H1 (cell line): ENCODE data around the gene SLC17A6. TPM values are rescaled to one million over a fixed set of nuclear protein-coding genes. Genes with fewer than 3 reads are reported as not detected.

Experiments used
- CTCF ChIA-PET: fragments of 300-600 bp; sonication (Branson Sonifier 250); formaldehyde crosslinking; loops from one replicate; lab custom pipeline; 2021; ENCODE audit not compliant: partially characterized antibody; lab: Charles Lee
- POLR2A ChIA-PET: fragments of 300-600 bp; sonication (Branson Sonifier 250); formaldehyde crosslinking; loops from one replicate; lab custom pipeline; 2021; ENCODE audit warnings: inconsistent platforms; ENCODE audit not compliant: partially characterized antibody; lab: Charles Lee
- DNase-seq, 2 experiments: peaks; one replicate each; pipeline versions ENCODE4 v3.0.0 to v3.0.0-alpha.2; 2010 to 2022; ENCODE audit warnings: low spot score in 2 of 2, low read depth in 1 of 2, mixed read lengths in 1 of 2
- FAIRE-seq: peaks from 2 replicates; lab custom pipeline; 2011; peaks lifted over from hg19 to GRCh38; lab: Jason Lieb, UNC
- H2AFZ ChIP-seq: 2 replicates; pipeline ENCODE4 v1.8.1; 2012; ENCODE audit warnings: low read length, inconsistent platforms
- H2AK5ac ChIP-seq: 2 replicates; pipeline ENCODE4 v1.6.1; 2013; ENCODE audit warnings: low read depth, low read length
- H2BK120ac ChIP-seq: replicated peaks from 2 replicates; pipeline ENCODE3; 2013; ENCODE audit warnings: low read depth, low read length, inconsistent platforms
- H2BK12ac ChIP-seq: 2 replicates; pipeline ENCODE4 v1.6.1; 2013; ENCODE audit warnings: low read depth, low read length
- H2BK15ac ChIP-seq: 2 replicates; pipeline ENCODE4 v1.6.1; 2013; ENCODE audit warnings: low read length
- H2BK20ac ChIP-seq: 2 replicates; pipeline ENCODE4 v1.6.1; 2013; ENCODE audit warnings: low read length
- H2BK5ac ChIP-seq: 2 replicates; pipeline ENCODE4 v1.6.1; 2013; ENCODE audit warnings: low read depth, low read length
- H3K14ac ChIP-seq: 2 replicates; pipeline ENCODE4 v1.6.1; 2013; ENCODE audit warnings: inconsistent platforms; ENCODE audit not compliant: insufficient read length
- H3K18ac ChIP-seq: 2 replicates; pipeline ENCODE4 v1.6.1; 2013; ENCODE audit warnings: low read length; ENCODE audit errors: extremely low read depth
- H3K23ac ChIP-seq: 2 replicates; pipeline ENCODE4 v1.6.1; 2013; ENCODE audit warnings: inconsistent platforms; ENCODE audit not compliant: insufficient read length
- H3K23me2 ChIP-seq: 2 replicates; pipeline ENCODE4 v1.6.1; 2013; ENCODE audit warnings: low read depth, low read length
- H3K27ac ChIP-seq: 2 replicates; pipeline ENCODE4 v1.6.1; 2011; ENCODE audit warnings: low read depth, low read length, inconsistent platforms
- H3K27me3 ChIP-seq, 4 experiments: replicated peaks in 1 of 4; 1 replicate in 1 of 4; 2 replicates in 3 of 4; pipeline versions ENCODE4 v1.6.1 to v1.8.1; 2011 to 2013; ENCODE audit warnings: low read length in 3 of 4, mild to moderate bottlenecking in 3 of 4, inconsistent platforms in 2 of 4, mixed read lengths in 2 of 4, moderate library complexity in 1 of 4; ENCODE audit not compliant: control insufficient read depth in 3 of 4, insufficient read depth in 3 of 4; ENCODE audit errors: extremely low read depth in 1 of 4
- H3K36me3 ChIP-seq, 4 experiments: 2 replicates each; pipeline versions ENCODE4 v1.6.1 to v1.8.1; 2011 to 2013; ENCODE audit warnings: mild to moderate bottlenecking in 4 of 4, low read length in 3 of 4, moderate library complexity in 2 of 4, control low read depth in 1 of 4, inconsistent platforms in 1 of 4; ENCODE audit not compliant: insufficient read depth in 4 of 4, control insufficient read depth in 2 of 4
- H3K4ac ChIP-seq: replicated peaks from 2 replicates; pipeline ENCODE3; 2013; ENCODE audit warnings: low read length, low read depth, mixed read lengths, inconsistent platforms; ENCODE audit not compliant: insufficient read length
- H3K4me1 ChIP-seq, 4 experiments: replicated peaks in 1 of 4; 1 replicate in 1 of 4; 2 replicates in 3 of 4; pipeline versions ENCODE4 v1.6.1 to v1.8.1; 2011 to 2013; ENCODE audit warnings: low read length in 3 of 4, inconsistent platforms in 2 of 4, mixed read lengths in 1 of 4; ENCODE audit not compliant: insufficient read depth in 4 of 4, control insufficient read depth in 3 of 4
- H3K4me2 ChIP-seq, 2 experiments: 2 replicates each; pipeline versions ENCODE4 v1.6.1 to v1.8.1; 2011 to 2013; ENCODE audit warnings: low read depth in 2 of 2, low read length in 2 of 2, control low read depth in 1 of 2, inconsistent platforms in 1 of 2, mild to moderate bottlenecking in 1 of 2; ENCODE audit not compliant: insufficient read depth in 1 of 2
- H3K4me3 ChIP-seq, 4 experiments: fragments of 200-600, 300-600 bp in 1 of 4; sonication (generic), shearing (Covaris generic), sonication (Bioruptor Twin) in 1 of 4; 2 replicates each; pipeline versions ENCODE4 v1.5.1 to v1.8.1; 2011 to 2016; ENCODE audit warnings: low read length in 4 of 4, low read depth in 3 of 4, control low read depth in 2 of 4, inconsistent platforms in 2 of 4, mild to moderate bottlenecking in 2 of 4, mixed read lengths in 1 of 4, moderate library complexity in 1 of 4; ENCODE audit not compliant: insufficient read depth in 2 of 4; ENCODE audit errors: extremely low read depth in 1 of 4
- H3K56ac ChIP-seq: replicated peaks from 2 replicates; pipeline ENCODE3; 2013; ENCODE audit warnings: low read depth, mild to moderate bottlenecking, mixed read lengths, low read length, inconsistent platforms; ENCODE audit not compliant: insufficient read length
- H3K79me1 ChIP-seq: 2 replicates; pipeline ENCODE4 v1.6.1; 2013; ENCODE audit warnings: low read depth, low read length, control low read depth
- H3K79me2 ChIP-seq, 2 experiments: 2 replicates each; pipeline versions ENCODE4 v1.6.1 to v1.8.1; 2012 to 2013; ENCODE audit warnings: low read length in 2 of 2, mild to moderate bottlenecking in 2 of 2, inconsistent platforms in 1 of 2; ENCODE audit not compliant: insufficient read depth in 2 of 2, control insufficient read depth in 1 of 2
- H3K9ac ChIP-seq, 4 experiments: replicated peaks in 1 of 4; 1 replicate in 1 of 4; 2 replicates in 3 of 4; pipeline versions ENCODE4 v1.6.1 to v1.8.1; 2011 to 2013; ENCODE audit warnings: low read depth in 3 of 4, low read length in 3 of 4, control low read depth in 2 of 4, mild to moderate bottlenecking in 2 of 4, moderate library complexity in 2 of 4, inconsistent platforms in 1 of 4; ENCODE audit errors: extremely low read depth in 1 of 4
- H3K9me3 ChIP-seq, 2 experiments: 2 replicates each; pipeline versions ENCODE4 v1.6.1 to v1.8.1; 2012 to 2013; ENCODE audit warnings: mild to moderate bottlenecking in 2 of 2, moderate library complexity in 2 of 2, control low read depth in 1 of 2, inconsistent platforms in 1 of 2, low read depth in 1 of 2, low read length in 1 of 2, mixed read lengths in 1 of 2; ENCODE audit not compliant: insufficient read depth in 2 of 2
- H4K20me1 ChIP-seq, 2 experiments: replicated peaks in 1 of 2; 2 replicates each; pipeline versions ENCODE3 to v1.8.1; 2011 to 2013; ENCODE audit warnings: inconsistent platforms in 2 of 2, low read length in 2 of 2, mild to moderate bottlenecking in 1 of 2; ENCODE audit not compliant: insufficient read depth in 2 of 2, control insufficient read depth in 1 of 2
- H4K5ac ChIP-seq: 2 replicates; pipeline ENCODE4 v1.6.1; 2013; ENCODE audit warnings: low read length, low read depth, mixed read lengths, inconsistent platforms; ENCODE audit not compliant: insufficient read length
- H4K8ac ChIP-seq: 2 replicates; pipeline ENCODE4 v1.8.0; 2013; ENCODE audit warnings: mild to moderate bottlenecking, moderate library complexity, low read length, inconsistent platforms; ENCODE audit not compliant: insufficient read depth; ENCODE audit errors: extremely low read depth
- H4K91ac ChIP-seq: replicated peaks from 2 replicates; pipeline ENCODE3; 2013; ENCODE audit warnings: low read length, mixed read lengths, inconsistent platforms; ENCODE audit not compliant: insufficient read length
- CEBPB ChIP-seq: IDR thresholded peaks from 2 replicates; pipeline ENCODE4 v1.6.1; 2012; ENCODE audit warnings: low read depth, low read length
- CREB1 ChIP-seq: IDR thresholded peaks from 2 replicates; pipeline ENCODE4 v1.6.1; 2012; ENCODE audit warnings: inconsistent platforms
- polyA plus RNA-seq, 7 experiments: library from polyadenylated mRNA; depleted of rRNA in 3 of 7; stranded (reverse) in 5 of 7; unstranded in 2 of 7; fragments of >200 nt in 5 of 7; fragments of 200-250 nt in 2 of 7; gene quantifications; 1 replicate in 5 of 7; 2 replicates in 1 of 7; 4 replicates in 1 of 7; pipeline versions ENCODE4 v1.2.1 to v1.2.3, GENCODE V29; 2011 to 2013; ENCODE audit warnings: missing spikeins in 2 of 7, mixed read lengths in 2 of 7
- total RNA-seq: library from RNA; stranded (reverse); fragmentation: NEBNext Ultra II Directional; extraction: Animal tissue kit (Norgen Biotek cat#: 25700); gene quantifications from 2 replicates; pipeline ENCODE4 v1.2.1, GENCODE V29; 2021
- TF ChIP-seq, protein P1 (sequence below): IDR thresholded peaks from 2 replicates; pipeline ENCODE4 v1.6.1; 2011; ENCODE audit warnings: low read depth, mild to moderate bottlenecking, low read length; ENCODE audit not compliant: insufficient read depth

SLC17A6 gene
- total and polyA plus RNA-seq, 2 of the 8 experiments (the other 6 are each of a cell fraction or from before 2014, with no cell fraction given) = 0.24 to 1.6 TPM

- H2BK15ac ChIP-seq = no peak overlapping the region
- 0 out of 2 replicates have a peak overlapping the region, but pooled peaks have one; percentile 52 for H3K18ac ChIP-seq
- no peak overlapping the region for H2BK12ac ChIP-seq
- no peak overlapping the region for H3K9ac ChIP-seq
- H3K23ac ChIP-seq = no peak overlapping the region
- H2BK5ac ChIP-seq = no peak overlapping the region
- peak overlapping the region; percentile 94; the same call in 1 of the 2 replicates for H2AFZ ChIP-seq
- H3K36me3 ChIP-seq = no peaks in the 10 kb centered on the region
- CTCF ChIA-PET = no interaction called here
- H3K27ac ChIP-seq = no peak overlapping the region
- H4K91ac ChIP-seq = no peak overlapping the region
- no peak overlapping the region for H4K5ac ChIP-seq
- H2BK20ac ChIP-seq = no peak overlapping the region
- no peak overlapping the region for H3K56ac ChIP-seq
- POLR2A ChIA-PET = interaction anchor here (0.7 kb wide), 1 partner anchor 124 kb away, joined by 3 read pairs; no protein-coding TSS in a partner anchor
- no peak overlapping the region for H2AK5ac ChIP-seq
- no peak overlapping the region for H3K14ac ChIP-seq
- no peak overlapping the region for H4K8ac ChIP-seq
- no peak overlapping the region for H3K4me3 ChIP-seq
- peaks cover 15% of the 10 kb centered on the region for H3K23me2 ChIP-seq
- H3K79me2 ChIP-seq = no peaks in the 10 kb centered on the region
- H3K4me2 ChIP-seq = no peak overlapping the region
- peak; percentile 95 for TF ChIP-seq CEBPB
- TF ChIP-seq CREB1 = no peak
- TF ChIP-seq, protein P1, sequence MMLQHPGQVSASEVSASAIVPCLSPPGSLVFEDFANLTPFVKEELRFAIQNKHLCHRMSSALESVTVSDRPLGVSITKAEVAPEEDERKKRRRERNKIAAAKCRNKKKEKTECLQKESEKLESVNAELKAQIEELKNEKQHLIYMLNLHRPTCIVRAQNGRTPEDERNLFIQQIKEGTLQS = 0 out of 2 replicates have a peak, but pooled peaks have one; percentile 53
- no peaks in the 10 kb centered on the region for H4K20me1 ChIP-seq
- no peaks in the 10 kb centered on the region for H3K9me3 ChIP-seq
- no peaks in the 10 kb centered on the region for H3K79me1 ChIP-seq
- no peak for DNase-seq
- H2BK120ac ChIP-seq = no peak overlapping the region
- peaks cover 8 to 31% (median 24%) of the 10 kb centered on the region in 4 experiments; a peak in 6 of 7 replicates for H3K27me3 ChIP-seq
- FAIRE-seq = no peak
- peaks cover 10 to 18% (median 13%) of the 10 kb centered on the region in 4 experiments for H3K4me1 ChIP-seq
- H3K4ac ChIP-seq = no peak overlapping the region
Measured at GRCh38 chr11:22346282-22346681, 8.1 kb downstream of the SLC17A6 start.
